Fibroblast of mammary gland (primary cell): ENCODE data around the gene PODXL.
"Not testable (repeated sequence)": the region's sequence is repeated elsewhere in the genome, so short reads cannot be mapped to it uniquely, and the experiment has no call there.

Source experiments
- DNase-seq: peaks from one replicate; pipeline ENCODE4 v3.0.0-alpha.2; 2010; ENCODE audit warnings: low read depth
- H3K4me3 ChIP-seq: 2 replicates; pipeline ENCODE4 v1.5.1; 2011; ENCODE audit warnings: low read depth, mild to moderate bottlenecking, low read length, moderate library complexity; ENCODE audit not compliant: control insufficient read depth
- CTCF ChIP-seq: conservative IDR thresholded peaks from 2 replicates; pipeline ENCODE4 v1.5.1; 2011; ENCODE audit warnings: low read depth, low read length, inconsistent platforms; ENCODE audit not compliant: control insufficient read depth, insufficient read depth

The PODXL gene

DNA sequence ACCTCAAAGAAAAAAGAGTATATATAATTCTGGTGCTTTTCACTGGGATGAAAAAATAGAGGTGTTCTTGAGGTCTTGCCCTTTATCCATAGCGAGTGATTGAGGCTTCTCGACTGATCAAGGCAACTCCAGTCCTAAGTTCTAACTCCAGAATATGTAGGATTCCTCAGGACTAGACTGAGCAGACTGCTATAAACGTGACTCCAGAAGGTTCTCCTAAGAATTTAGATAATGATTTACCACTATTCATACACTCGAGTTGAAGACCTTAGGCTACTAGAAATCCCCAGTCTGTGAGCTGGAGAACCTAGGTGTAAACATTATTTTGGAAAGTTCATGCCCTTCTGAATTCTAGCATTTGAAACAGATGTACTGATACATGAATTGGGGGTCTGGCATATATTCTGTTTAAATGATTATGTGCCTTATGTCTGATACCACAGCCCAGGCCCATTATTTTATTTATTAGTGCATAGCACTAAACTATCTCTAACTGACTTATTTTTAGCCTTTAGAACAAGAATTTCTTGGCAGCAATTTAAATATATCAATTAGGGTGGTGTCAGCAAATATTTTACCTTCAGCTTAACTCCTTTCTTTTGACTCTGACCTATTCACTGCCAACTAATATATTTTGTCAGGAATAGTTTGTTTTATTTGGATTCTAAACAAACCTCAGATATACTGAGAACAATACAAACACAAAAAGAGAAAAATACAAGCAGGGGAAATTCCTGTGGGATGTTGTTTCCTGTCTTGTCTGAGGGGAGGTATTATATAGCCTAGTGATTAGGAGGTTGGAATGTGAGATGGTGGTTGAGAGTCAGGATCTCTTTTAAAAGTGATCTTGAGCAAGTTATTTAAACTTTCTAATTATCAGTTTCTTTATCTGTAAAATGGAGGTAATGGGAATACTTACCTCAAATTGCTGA lies 75.8 kb downstream of the PODXL start:
- no peak for DNase-seq
- no peak for TF ChIP-seq CTCF
- no peak overlapping the region for H3K4me3 ChIP-seq

DNA sequence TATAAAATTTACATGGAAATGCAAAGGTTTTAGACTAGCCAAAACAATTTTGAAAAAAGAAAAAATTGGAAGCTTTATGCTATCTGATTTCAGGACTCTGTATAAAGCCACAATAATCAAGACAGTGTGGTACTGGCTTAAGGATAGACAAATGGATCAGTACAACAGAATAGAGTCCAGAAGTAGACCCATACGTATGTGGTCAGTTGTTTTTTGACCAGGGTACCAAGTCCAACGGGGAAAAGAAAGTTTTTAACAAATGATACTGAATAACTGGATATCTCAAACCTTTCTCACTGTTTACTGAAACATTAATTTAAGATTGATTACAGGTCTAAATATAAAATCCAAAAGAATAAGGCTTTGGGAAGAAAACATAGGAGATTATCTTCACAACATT lies 79.7 kb downstream of the PODXL start:
- no peak for TF ChIP-seq CTCF
- no peak for DNase-seq
- no peak overlapping the region for H3K4me3 ChIP-seq

DNA sequence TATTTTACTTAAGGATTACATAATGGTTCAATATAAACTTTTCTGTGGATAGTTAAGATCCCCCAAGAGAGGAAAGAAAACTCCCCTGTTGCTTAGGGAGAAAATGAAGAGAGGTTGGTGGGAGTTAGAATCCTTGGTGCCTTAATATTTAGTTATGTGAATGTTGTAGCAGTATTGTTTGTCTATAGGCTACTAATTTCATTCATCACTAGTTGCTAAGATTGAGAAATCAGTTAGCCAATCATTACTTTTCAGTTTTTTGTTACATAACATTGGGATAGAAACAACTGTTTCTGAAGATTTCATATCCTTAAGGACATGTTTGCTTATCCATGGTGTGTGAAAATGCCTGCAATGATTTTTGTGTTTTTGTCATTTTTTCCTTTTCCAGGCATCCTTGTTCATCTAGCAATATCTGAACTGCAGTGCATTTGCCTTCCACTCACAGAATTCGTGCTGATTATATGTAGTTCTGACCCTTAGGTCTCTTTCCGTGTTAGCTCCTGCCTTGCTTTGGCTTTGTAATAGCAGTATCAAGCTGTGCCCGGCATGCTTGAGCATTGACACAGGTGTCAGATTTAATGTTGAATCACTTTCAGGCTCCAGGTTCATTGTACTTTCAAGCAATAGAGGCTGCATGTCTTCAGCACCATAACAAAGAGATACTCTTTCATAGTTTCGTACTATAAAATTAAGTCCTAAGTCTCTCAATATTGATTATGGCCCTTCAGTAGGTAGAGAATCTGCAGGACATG lies 85.0 kb downstream of the PODXL start:
- DNase-seq = no peak
- TF ChIP-seq CTCF = no peak
- no peak overlapping the region for H3K4me3 ChIP-seq

DNA sequence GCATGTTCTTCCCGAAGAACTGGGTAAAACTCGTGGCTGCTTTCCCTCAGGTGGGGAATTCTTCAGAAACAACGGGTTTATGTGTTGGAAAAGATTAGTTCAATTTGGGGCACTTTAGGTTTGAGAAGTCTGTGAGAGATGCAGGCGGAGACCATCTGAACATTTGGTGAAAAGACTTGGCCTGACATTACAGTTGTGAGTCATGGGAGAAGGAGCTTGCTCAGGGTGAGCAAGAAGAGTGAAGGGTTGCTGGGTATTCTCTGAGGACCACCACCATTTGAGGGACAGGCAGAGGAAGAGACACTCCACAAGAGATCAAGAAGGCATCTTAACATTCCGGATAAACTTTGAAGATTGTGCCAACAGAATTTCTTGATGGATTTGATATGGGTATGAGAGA lies 88.6 kb downstream of the PODXL start:
- TF ChIP-seq CTCF = no peak
- DNase-seq = no peak
- H3K4me3 ChIP-seq = no peak overlapping the region

GRCh38 chr7:131466735-131467365 lies 89.6 kb downstream of the PODXL start:
- H3K4me3 ChIP-seq = no peak overlapping the region
- no peak for TF ChIP-seq CTCF
- no peak for DNase-seq

DNA sequence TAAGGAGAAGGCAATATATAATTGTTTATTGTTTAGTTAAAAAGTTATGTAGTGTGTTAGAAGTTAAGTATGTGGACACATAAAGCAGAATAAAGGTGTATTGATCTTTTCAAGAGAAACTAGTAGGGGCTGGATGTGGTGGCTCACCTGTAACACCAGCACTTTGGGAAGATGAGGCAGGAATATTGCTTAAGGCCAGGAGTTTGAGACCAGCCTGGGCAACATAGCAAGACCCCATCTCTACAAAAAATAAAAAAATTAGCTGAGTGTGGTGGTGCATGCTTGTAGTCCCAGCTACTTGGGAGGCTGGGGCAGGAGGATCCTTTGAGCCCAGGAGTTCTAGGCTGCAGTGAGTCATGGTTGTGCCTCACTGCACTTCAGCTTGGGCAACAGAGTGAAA lies 93.7 kb downstream of the PODXL start:
- H3K4me3 ChIP-seq, DNase-seq: not testable (repeated sequence)

DNA sequence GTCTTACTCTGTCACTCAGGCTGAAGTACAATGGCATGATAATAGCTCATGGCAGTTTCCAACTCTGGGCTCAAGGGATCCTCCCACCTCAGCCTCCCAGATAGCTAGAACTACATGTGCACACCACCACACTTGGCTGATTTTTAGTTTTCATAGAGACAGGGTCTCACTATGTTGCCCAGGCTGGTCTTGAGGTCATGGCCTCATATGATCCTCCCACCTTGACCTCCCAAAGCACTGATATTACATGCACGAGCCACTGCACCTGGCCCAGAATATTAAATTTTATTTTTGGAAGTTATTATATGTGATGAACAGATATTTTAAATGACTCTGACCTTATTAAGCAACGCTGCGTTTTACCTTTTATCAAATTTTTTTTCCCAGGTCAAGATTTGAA lies 94.4 kb downstream of the PODXL start:
- H3K4me3 ChIP-seq = no peak overlapping the region

More for the DNA sequence above, 94.4 kb downstream of the PODXL start:
- DNase-seq = no peak
- TF ChIP-seq CTCF = no peak
